Islet precursor cell (in vitro differentiated cells): ENCODE results near the gene G6PC3.
"Not testable (repeated sequence)": the region's sequence is repeated elsewhere in the genome, so short reads cannot be mapped to it uniquely, and the experiment has no call there.

Experiments
- DNase-seq: peaks from one replicate; pipeline ENCODE4 v3.0.0-alpha.2; 2018

The G6PC3 gene

GRCh38 chr17:44070455-44071197 is at the start of gene G6PC3:
Gene G6PC3, plus strand, starts transcription at chr17:44070735. Its CDS starts 231 bp downstream, at chr17:44070966.
- DNase-seq, result peak; percentile 100

DNA sequence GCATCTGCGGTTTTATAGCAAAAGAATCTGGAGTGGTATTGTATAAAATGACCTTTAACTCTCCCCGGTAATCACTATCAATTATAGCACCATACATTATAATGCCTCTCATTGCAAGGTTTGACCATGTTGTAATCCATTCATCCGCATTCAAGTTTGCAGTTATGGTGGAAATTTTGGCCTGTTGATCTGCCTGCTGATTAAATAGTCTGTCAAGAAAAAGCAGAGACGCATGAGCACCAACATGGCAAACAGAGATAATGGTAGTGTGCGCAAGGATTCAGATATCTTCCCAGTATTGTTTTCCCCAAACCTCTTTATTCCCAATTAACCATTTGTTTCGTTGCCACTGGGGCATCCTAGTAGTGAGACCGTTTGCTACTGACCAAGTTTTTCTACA is 49.3 kb upstream of the G6PC3 start:
- not testable (repeated sequence) for DNase-seq

GRCh38 chr17:44022246-44022645 is 48.3 kb upstream of the G6PC3 start:
- no peak for DNase-seq

DNA sequence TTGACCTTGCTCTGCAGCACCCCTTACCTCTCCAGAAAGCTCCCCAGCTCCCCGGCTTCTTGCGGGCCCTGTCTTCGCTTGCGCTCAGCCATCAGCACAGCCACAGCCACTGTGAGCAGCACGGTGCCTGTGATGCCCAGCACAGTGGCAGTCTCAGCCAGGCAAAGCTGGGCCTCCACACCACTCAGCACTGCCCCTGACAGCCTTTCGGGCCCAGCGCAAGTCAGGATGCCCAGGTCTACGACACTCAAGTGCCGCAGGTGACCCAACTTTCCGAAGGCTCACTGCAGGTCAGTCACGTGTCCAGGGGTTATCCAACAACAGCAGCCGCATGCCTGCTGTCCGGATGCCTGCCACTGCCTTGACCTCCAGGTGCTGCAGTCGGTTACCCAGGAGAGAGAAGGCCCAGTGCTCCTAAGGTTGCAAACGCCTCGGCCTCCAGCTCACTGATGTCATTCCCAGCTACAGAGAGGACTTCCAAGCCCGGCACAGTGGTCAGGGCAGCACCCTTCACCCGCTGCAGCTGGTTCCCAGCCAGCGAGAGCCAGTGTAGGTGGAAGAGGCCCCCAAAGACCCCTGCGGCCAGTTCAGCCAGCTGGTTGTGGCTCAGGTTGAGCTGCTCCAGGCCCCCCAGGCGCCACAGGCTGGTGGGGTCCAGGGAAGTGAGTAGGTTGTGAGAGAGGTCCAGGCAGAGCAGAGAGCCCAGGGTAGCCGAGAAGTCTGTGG is 46.8 kb upstream of the G6PC3 start:
- DNase-seq, result no peak

DNA sequence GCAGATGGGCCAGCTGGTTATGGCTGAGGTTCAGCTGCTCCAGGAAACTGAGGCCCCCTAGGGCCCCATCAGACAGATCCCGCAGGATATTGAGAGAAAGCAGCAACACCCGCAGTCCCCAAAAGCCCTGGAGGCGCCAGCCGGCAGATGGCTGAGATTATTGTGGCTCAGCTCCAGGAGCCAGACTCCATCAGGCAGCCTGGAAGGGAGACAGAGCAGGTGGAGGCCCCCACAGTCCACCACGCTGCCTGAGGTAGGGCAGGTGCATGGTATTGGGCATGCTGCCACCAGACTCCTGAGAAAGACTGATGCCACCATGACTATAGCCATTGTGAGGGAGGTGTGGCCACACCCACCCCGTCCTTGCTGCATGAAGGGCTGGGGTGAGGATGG is 46.3 kb upstream of the G6PC3 start:
- no peak for DNase-seq

DNA sequence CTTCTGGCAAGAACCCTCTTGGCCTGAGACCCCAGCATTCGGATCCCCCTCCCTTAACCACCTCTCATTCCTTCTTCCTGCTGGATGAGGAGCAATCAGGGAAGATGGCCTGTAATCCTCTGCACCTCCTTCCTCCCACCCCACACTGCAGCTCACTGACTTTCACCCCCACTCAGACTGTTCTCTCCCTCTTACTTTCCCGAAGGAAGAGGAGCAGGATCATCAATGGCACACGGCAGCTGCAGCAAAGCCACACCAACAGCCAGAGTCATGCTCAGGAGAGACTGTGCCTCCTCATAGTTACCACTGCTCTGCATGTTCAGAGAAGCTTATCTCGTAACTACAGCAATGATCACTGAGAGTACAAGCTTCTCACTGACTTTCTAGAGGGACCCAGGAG is 45.7 kb upstream of the G6PC3 start:
- no peak for DNase-seq

- DNase-seq, result no peak
Observed at GRCh38 chr17:44029736-44030135, 40.8 kb upstream of the G6PC3 start.

GRCh38 chr17:44030482-44030881 is 40.1 kb upstream of the G6PC3 start:
- no peak for DNase-seq

- DNase-seq, result no peak
Observed at GRCh38 chr17:44033861-44034408, 36.6 kb upstream of the G6PC3 start.

GRCh38 chr17:44034688-44035087 is 35.8 kb upstream of the G6PC3 start:
- DNase-seq, result not testable (repeated sequence)

DNA sequence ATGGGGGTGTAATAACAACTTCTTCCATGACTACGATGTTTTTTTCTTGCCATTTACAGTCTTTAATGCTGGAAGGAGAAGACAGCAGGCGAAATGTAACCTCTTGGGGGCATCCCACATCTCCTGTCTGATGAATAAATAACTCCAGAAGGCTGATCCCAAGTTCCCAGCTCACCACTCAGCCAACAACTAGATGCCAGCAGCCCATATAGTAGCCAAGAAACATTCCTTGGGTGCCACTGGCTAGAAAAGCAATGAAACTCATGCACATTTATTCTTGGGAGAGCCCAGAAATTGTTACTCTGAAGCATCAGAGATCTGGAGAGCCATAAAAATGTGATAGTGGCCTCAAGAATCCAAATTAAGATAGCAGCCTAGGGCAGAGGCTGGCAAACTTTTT is 33.1 kb upstream of the G6PC3 start:
- no peak for DNase-seq

DNA sequence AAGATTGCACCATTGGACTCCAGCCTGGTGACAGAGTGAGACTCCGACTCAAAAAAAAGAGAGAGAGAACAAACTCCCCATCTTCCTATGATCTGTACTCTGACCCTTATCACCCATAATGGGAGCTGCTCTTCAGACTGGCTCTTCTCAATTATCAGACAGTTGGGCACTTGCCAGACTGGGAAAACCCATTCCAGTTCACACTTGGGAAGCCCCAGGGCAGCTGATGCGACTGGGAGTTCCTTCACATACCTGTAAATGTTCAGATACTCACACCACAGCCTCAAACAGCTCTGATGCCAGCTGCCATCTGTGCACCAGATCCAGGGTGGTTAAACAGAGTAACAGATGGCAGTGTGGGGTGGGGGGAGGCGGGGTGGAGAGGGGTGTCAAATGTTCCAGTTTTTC is 31.9 kb upstream of the G6PC3 start:
- no peak for DNase-seq

GRCh38 chr17:44039829-44040635 is 30.5 kb upstream of the G6PC3 start:
- no peak for DNase-seq

DNA sequence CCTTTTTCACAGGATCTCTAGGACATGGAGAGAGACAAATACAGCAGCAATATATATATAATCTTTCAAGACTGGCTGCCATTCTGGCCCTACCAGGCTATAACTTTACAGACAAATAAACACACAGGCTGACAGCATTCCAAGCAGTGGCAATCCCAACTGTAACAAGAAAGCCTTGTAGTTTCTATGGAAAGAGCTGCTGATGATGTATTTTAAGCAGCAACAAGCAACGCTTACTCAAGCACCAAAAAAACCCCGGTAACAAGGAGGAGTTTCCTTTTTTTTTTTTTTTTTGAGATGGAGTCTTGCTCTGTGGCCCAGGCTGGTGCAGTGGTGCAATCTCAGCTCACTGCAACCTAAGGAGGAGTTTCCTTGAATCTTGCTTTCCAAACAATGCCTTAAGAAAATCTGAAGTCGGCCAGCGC is 27.3 kb upstream of the G6PC3 start:
- DNase-seq, result no peak

DNA sequence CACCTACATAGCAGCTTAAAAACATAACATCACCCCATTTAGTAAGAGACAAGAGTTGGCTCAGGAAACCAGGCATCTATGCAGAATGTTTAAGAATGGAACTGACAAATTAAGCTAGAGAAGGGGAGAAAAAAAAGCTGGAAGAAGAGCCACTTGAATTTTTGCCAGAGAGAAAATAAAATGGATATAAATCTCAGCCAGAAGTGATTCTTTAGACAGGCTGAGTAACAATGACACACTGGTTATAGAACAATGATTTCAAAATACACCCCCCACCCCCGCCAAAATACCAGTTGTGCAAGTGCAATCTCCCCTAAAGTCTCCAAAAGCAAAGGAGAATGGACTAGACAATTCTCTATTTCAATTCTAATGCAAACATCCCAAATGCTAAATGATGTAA is 26.5 kb upstream of the G6PC3 start:
- no peak for DNase-seq

GRCh38 chr17:44045486-44045885 is 25.0 kb upstream of the G6PC3 start:
- DNase-seq, result no peak

- not testable (repeated sequence) for DNase-seq
Observed at GRCh38 chr17:44046893-44047292, 23.6 kb upstream of the G6PC3 start.

DNA sequence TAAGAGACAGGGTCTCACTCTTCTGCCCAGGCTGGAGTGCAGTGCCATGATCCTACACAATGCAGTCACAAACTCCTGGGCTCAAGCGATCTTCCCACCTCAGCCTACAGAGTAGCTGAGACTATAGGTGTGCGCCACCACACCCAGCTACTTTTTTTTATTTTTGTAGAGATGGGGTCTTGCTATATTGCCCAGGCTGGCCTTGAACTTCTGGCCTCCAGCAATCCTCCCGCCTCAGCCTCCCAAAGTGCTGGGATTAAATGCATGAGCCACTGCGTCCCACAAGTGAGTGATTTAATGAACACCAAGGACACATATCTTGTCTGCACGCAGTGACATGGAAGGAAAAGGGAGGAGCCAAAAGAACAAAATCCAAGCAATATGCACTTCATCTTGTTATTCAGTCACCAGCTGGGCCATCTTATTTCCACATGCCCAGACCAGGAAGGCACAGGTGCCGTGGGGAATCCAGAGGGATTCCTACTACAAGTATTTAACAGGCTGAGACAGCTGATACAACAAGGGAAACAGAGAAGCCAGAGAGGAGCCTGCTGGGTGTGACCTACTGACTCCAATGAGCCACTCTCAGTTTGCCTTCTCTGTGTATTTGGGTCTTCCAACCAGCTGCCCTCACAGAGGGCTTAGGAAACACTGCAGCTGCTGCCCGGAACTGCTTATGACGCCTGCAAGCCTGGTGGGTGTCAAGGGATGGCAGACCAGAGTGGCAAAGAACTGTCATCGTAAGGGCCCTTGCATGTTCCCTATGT is 21.1 kb upstream of the G6PC3 start:
- DNase-seq, result no peak

DNA sequence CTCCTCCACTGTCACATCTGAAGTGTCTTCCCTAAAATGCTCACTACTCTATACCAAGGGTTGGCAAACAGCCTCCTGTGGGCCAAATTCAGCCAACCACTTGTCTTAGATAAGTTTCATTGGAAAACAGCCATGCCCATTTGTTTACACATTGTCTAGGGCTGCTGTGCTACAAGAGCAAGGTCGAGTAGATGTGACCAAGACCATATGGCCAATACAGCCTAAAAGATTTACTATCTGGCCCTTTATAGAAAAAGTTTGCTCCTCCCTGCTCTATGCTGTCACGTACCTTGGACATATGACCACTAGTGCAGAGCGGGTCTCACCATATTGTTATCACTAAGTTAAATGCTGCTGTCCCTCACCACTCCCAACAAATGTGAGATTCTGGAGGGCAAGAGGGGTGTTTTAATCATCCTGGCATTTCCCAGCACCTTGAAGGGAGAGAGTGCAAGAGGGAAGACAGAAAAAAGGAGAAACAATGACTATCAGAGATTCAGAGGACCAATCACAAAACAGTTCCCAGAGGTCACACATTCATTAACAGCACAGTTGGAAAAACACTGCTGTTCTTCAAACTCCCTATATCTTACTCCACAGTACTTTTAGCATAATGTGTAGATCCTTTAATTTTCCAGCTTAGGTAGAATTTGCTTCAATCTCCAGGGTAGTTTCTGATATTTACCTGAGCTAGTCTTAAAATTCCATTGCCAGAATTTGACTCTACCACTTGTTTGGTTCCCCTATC is 17.2 kb upstream of the G6PC3 start:
- DNase-seq, result no peak

GRCh38 chr17:44059101-44059892 is 11.2 kb upstream of the G6PC3 start:
- DNase-seq, result no peak

DNA sequence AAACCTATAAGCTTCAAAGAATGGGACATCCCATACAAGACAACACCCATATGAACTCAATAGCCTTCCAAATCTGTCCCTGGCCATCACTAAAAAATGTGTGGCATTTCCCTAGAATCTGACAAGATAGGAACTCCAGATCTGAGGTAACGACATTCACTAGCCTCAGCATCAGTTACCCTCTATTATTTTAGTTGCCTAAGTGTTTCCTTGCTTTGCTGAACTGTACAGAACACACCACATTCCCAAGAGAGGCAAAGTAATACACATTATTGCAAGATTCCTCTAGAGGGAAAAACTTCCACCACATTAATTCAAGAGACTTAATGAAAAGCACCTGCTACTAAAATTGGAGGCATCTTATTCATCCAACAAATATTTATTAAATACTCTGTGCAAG is 9.1 kb upstream of the G6PC3 start:
- no peak for DNase-seq
